Limb (tissue), 2 donors: Measurements from ENCODE around the gene TFPT.

ENCODE experiments used
- DNase-seq, 2 donors: peaks; one replicate each; pipeline ENCODE4 v3.0.0-alpha.2; 2016; ENCODE audit errors: extremely low spot score in 2 of 2

The TFPT gene, protein sequence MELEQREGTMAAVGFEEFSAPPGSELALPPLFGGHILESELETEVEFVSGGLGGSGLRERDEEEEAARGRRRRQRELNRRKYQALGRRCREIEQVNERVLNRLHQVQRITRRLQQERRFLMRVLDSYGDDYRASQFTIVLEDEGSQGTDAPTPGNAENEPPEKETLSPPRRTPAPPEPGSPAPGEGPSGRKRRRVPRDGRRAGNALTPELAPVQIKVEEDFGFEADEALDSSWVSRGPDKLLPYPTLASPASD

DNA sequence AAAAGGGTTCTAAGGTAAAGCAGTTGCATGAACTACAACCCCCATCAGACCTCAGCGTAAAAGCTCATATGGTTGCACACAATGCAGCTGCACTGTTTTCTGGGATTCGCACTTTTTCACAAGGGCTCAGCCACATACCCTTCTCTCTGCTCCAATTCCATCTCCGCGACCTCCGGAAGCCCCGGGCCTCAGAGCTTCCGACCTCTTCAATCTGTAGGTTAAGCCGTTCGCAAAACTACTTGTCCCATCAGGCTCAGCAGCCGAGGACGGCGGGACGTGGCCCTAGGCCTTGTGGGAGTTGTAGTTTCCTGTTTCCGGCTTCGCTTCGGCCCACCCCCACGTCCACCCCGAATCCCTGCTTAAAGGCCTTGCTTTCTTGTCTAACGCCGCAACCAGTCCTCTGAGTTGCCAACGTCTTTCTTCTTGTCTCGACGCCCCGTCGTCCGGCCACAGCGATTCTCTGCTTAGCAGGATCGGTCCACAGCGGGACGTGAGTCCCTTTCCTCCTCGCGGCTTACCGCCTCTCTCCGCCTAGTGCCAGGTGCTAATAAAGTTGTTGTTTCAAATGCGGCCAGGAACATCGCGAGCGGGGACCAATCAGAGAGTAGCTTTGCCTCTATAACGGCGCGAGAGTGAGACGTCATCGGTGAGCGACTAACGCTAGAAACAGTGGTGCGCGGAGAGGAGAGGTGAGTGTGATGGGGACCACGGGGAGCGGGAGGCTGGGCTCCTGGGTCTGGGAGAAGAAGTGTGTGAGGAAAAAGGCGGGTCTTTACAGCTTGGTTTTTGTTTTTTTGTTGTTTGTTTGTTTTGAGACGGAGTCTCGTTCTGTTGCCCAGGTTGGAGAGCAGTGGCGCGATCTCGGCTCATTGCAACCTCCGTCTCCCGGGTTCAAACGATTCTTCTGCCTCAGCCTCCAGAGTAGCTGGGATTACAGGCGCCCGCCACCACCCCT is at the start of gene TFPT, which contains the start of gene PRPF31:
TFPT (minus strand) TSS at position 549 of the 955 bp plus-strand sequence; CDS start at position 161, 388 bp downstream.
PRPF31 (plus strand) TSS at position 646 of the 955 bp plus-strand sequence. CDS start 2,525 bp downstream, outside the sequence.
- peak; percentile 95 to 99 for DNase-seq

DNA sequence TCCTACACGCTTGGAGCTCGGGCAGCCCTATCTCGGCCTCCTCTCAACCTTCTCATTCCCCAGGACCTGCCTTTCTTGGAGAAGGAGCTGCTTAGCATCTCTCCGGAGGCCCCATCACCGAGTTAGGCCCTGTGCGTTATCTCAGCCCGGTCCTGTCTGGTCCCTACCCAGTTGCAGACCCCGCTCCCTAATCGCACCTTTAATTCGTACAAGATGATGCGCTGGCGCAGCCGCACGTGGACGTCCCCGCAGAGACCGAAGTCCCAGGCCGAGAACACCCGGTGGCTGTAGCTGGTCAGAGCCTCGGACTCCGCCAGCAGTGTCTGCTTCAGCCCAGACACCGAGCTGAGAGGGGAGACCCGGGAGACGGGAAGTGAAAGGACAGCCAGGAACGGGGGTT is 49.8 kb upstream of the TFPT start:
- DNase-seq, result no peak

DNA sequence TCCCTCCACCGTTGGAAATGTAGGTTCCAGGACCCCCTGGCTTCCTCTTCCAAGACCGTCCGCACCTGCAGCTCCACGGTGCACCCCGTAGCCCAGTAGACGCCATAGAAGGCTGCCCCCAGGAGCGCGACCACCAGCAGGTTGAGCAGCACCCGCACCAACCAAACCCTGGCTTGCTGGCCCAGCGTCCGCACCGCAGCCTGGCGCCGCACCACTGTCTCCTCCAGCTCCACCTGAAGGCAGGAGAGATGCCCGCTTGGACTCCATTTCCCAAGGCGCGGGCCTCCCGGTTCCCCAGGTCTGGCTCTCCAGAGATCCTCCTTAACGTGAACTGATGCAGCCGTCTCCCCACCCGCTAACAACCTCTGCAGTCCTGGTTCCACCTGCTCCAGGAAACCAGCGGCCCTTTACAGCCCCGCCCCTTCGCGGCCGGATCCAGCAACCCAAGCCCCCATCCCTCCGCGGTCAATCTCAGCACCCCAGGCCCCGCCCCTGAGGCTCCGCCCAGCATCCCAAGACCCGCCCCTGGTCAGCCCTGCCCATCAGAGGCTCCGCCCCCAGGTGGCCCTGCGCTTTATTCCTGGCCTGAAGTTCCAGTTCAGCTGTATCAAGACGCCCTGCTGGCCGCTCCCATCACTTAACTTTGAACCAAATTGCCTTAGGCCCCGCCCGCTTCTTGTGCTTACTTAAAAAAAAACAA is 49.1 kb upstream of the TFPT start:
- peak in 1 of 2 donors; percentile 43 for DNase-seq

DNA sequence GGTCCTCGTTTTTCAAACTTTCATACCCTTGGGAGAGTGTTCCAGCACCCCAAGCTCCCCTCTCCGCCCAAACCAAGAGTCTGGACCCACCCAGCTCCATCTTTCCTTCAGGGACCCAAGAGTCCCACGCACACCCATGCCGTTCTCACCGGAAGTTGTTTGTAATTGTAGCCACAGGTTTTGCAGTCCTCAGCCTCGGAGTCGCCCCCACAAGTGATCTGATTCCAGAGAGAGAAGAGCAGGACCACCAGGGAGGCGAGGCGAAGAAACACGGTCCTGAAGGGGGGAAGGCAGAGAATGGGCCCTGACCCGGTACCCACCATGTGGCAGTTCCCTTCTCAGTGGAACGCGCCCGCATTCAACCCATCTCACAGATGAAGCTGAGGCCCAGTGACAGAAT is 47.4 kb upstream of the TFPT start:
- no peak for DNase-seq

DNA sequence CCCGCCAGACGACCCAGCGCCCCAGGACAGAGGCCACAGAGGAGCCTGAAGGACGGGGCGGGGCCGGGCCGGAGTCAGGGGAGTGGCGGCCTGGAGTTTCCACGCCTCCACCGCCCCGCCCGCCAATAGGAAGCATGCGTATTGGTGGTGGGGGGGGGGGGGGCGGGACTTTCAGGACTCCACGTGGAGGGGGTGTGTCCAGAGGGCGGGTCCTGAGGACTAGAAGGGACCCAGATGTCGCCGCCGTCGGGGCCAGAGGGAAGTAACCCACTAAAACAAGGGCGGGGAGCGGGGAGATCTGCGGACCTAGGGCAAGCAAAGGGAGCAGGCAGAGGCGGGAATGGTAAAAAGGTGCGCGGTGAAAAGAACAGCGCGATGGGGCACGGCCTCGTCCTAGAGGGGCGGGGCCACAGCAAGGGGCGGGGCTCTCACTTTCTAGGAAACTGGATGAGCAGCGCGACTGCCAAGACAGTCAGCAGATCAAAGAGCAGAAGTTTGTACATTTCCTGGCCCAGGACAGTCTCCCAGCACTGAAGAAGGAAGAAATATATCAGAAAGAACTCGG is 46.9 kb upstream of the TFPT start:
- DNase-seq, result peak in 1 of 2 donors; percentile 79

DNA sequence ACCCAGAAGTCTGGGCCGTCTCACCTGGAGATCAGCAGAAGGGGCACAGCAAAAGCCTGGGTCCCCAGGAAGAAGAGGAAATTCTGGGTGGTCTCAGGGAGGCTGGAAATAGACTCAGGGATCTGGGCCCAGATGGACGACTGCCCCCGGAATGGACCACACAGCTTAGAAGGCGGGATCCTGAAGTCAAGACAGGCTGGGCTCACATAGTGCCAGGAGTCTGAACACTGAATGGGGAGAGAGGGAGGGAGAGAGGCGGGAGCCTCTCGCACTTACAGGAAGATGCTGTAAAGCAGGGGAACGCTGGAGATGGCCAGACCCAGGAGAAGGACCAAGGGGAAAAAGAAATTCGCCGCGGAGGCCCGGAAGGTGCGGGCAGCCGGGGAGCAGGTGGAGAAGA is 45.4 kb upstream of the TFPT start:
- no peak for DNase-seq

DNA sequence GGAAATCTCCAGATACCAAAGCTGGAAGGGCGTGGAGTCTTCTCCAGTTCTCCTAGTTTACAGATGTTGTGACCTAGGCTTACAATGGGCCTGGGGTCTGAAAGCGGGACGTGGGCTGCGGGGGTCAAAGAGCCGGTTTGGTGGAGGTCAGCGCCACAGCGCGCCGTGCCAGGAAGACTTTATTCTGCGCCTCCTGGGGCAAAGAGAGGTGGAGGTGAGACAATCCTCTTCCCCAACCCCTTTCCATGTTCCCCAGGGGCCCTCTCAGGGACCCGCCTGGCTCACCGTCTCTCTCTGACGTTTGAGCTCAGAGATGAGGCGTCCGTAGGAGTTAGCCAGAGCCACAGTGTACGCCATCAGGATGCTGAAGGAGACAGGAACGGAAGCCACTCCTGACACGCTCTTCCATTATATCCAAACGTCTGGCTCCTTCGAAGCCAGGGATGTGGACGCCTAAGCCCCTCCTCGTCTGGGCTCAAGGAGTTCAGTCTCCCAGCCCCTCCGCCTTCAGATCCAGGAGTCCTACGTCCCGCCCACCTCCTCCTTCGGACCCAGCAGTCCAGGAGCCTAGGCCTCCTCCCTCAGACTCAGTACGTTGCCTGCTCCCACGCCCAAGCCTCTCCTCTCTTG is 44.8 kb upstream of the TFPT start:
- no peak for DNase-seq

DNA sequence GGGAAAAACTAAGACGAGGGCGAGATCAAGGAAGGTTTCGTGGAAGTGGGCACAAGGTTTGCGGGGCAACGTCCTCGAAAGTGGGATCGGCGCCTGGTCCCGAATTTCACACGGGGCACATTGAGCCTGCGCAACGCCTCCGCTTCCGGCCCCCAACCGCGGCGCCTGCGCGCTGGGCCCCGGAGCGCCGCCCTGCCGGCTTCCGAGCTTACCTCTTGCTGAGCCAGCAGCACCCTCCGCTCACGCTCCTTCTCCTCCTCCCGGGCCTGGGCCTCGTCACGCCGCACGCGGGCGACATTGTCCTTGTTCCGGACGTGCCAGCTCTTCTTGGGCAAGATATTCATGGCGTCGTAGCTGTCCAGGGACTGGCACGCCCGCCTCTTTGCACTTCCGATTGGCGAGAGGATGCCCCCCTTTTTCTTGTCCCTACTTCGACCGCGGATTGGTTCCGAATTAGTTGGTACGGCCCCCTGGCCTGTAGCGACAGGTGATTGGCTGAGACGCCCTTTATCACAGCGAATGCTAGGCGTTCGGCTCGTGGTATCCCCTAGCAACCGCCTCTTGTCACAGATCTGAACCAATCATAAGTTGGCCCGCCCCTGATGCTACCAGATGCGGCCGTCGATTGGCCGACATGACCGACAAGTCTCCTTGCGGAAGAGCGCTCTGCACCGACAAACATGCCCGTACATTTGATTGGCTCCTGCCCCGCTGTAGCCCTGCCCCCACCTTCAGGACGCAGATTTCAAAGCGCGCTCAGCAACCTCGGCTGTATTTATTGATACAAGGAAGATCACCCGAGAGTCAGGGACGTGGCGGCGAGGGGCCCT is 44.1 kb upstream of the TFPT start, which contains the start of gene LENG1:
LENG1 (minus strand) TSS at position 370 of the 830 bp plus-strand sequence; CDS start at position 344, 26 bp downstream.
- DNase-seq, result peak; percentile 98 to 100

DNA sequence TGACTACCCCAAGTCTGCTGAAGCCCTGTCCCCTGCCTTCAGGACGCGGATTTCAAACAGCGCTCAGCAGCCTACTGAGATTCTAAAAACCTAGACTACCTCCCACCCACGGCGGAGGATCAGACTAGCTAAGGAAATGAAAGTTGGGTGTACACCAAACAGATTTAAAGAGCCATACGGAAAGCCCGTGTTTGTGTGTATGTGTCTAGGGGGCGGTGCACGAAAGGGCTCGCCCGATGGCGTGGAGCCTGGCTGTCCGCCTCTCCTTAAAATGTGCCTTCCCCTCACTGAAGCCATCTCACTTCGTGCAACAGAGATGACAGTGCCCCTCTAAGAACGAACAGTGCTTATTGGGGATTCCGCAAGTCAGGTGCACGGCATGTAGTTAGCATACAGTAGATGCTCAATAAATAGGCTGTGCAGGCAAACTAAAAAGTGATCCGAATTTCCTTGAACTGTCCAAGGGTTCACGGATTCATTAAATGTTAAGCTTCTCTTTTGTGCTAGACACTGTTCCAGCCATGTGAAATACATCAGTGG is 43.4 kb upstream of the TFPT start:
- no peak for DNase-seq

DNA sequence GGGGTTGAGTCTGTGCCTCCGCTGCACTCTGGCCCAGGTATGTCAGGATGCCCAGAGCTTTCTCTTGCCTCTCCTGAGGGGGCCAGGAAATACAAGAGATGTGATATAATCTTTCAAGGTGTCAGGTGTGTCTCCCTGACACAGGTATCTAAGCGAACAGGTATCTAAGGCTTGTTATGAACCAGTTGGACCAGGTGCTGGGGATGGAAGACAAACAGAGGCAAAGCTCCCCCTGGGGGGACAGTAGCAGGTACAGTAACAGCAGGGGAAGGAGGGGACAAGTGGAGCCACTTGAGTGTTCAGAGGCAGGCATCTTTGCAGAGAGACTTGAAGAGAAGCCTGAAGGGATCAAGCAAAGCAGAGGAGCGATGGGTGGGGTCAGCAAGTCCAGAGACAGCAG is 41.5 kb upstream of the TFPT start:
- DNase-seq, result no peak

DNA sequence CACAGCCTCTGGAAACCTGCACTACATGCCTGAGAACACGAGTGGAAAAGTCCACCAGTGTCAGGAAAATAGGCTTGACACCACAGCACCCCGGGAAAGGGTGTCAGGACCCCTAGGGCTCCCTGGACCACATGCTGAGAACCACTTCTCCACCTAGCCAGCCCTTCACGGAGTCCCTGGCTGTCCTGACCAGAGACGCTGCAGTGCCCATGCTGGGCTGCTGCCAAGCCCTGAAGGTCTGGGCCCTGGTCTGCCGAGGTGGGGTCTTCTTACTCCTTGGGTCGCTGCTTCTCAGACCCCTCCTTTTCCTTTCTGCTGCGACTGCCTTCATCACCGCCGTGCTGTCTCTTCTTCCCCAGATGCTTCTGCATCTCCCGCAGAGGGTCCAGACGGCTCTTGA is 41.0 kb upstream of the TFPT start:
- no peak for DNase-seq

DNA sequence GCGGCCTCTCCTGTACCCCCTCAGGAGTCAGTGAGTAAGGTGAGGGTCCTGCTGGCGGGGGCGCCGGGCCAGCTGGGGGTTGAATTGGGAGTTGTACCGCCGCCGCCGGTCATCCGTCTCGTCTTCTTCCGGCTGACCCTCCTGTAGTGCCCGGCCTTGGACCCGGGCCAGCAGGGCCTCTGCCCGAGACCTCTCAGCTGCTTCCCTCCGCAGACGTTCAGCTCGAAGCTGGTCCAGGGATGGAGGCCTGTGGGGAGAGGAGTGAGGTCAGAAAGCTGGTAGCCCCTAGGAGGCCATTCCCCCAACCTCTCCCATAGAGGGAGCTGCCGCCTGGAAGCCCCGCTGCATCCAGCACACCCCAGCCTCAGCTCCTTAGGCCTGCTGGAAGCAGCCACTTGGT is 40.2 kb upstream of the TFPT start:
- peak in 1 of 2 donors; percentile 46 for DNase-seq

DNA sequence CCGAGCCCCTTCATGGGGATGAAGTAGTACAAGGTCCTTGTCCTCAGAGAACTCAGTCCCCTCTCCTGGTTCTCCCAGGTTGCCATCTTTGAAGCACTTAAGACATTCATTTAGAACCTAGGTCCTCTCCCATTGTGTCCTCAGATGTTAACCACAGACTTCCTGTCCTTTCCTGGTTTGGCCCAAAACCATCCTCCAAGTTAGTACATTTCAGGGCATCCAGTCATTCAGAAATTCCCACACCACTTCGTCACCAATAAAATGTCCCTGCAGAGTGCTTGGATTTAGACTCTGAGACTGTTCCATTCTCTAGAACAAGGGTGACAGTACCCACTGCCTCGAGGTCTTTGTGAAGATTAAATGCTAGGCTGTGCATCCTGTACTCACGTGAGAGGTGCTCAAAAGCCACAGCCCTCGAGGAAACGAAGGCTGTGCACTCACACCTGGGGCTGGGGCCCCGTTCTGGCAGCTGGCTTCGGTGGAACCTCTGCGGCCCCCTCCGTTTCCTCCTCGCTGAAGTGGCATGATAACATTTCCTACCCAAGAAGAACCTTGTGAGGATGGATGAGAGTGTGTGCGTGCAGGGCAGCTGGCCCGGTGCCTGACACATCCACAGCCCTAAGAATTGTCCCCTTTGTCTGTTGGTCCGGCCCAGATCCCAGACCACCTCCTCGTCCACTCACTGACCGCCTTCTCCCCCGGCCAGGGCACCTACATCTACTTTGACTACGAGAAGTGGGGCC is 39.3 kb upstream of the TFPT start:
- no peak for DNase-seq

DNA sequence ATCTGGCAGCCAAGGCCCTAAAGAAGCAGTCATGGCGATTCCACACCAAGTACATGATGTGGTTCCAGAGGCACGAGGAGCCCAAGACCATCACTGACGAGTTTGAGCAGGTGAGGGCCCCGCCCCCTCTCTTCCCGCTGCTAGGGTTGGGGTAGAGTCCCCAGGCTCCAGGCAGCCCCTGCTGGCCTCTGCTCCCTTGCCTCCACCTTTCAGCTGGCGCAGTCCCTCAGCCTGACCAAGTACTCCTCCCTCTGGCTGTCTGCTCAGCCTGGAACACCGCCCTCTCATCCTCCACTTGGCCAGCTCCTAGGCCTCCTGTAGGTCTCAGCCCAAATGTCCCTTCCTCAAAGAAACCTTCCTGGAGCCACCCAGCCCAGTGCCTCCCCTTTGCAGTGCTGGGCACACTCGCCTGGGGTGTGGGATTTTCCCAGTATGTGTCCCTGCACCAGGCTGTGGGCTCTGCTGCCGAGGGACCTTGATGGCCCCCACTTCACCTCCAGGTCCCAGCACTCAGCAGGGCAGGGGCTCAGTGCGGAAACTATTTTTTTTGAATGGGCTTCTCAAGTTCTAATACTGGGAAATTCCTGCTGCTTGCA is 38.4 kb upstream of the TFPT start:
- no peak for DNase-seq

DNA sequence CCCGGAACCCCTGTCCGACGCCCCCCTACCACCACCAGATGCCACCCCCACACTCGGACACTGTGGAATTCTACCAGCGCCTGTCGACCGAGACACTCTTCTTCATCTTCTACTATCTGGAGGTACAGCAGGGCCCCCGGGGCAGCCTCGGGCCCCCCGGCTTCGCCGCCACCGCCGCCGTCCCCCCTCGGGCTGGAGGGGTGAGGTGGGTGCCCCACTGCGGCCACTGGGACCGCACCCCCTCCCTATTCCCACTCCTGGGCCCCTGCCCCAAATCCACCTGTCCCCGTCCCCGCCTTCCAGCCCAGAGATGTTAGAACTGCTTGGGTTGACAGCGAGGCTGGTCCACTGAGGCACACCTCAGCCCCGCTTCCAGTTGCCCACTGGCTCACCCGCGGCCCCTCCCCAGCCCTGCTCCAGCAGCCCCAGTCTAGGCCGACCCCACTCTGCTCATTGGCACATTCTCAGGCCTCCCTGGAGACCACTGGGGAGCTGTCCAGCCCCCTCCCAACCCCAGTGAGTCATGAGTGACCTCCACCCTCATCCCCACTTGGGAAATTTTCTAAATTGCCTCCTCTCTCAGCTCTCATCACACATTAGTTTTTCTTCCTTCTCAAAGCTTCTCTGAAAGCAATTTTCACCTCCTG is 37.5 kb upstream of the TFPT start:
- no peak for DNase-seq

DNA sequence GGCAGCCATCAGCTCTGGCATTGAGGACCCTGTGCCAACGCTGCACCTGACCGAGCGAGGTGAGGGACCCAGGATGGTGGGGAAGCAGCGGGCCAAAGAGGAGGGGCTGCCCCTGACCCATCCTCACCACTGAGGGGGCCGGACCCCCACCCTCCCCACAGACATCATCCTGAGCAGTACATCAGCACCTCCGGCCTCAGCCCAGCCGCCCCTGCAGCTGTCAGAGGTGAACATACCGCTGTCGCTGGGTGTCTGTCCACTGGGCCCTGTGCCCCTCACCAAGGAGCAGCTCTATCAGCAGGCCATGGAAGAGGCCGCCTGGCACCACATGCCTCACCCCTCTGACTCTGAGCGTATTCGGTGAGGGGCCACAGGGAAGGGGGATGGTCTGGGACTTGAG is 36.8 kb upstream of the TFPT start:
- no peak for DNase-seq

DNA sequence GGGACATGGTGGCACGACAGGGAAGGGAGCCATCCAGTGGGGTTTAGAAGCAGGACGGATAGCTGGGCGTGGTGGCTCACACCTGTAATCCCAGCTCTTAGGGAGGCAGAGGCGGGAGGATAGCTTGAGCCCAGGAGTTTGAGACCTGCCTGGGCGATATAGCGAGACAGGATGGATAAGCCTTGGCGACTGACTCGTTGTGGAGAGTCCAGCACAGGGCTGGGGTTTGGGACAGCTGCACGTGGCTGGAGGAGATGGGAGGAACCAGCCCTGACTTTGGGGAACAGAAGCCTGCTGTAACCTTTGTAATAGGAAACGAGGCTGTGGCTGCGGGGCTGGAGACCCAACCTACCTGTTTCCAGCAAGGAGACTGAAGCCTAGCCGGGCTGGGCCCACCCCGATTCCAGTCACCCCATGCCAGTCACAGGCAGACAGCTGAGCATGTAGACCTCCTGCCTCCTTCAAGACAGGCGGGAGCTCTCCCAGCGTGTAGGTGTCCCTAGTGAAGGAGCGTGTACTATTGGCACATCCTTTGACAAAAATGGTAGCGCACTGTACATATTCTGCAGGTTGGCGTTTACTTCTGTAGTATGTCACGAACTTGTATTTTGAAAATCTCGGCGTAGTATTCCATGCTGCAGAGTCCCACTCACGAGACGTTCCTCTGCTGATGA is 36.0 kb upstream of the TFPT start:
- DNase-seq, result no peak
